Liver (tissue), 9 donors: ENCODE data around the gene NDNF. TPM values are rescaled to one million over a fixed set of nuclear protein-coding genes. Genes with fewer than 3 reads are reported as not detected.

Experiments used
- DNase-seq: peaks from one replicate; pipeline ENCODE4 v3.0.0-alpha.2; 2017; ENCODE audit warnings: low spot score
- H3K27ac ChIP-seq, 2 donors: one replicate each; pipeline ENCODE4 v1.7.0; 2013; ENCODE audit warnings: inconsistent platforms in 2 of 2, low read length in 2 of 2, control low read depth in 1 of 2, low read depth in 1 of 2, mild to moderate bottlenecking in 1 of 2
- H3K27me3 ChIP-seq, 4 donors: one replicate each; pipeline versions ENCODE4 v1.6.1 to v1.7.0; 2013; ENCODE audit warnings: low read length in 3 of 4, inconsistent platforms in 1 of 4, mild to moderate bottlenecking in 1 of 4, moderate library complexity in 1 of 4; ENCODE audit not compliant: control insufficient read depth in 4 of 4, insufficient read depth in 4 of 4
- H3K36me3 ChIP-seq, 4 donors: one replicate each; pipeline versions ENCODE4 v1.6.1 to v1.7.0; 2013; ENCODE audit warnings: low read length in 3 of 4, mild to moderate bottlenecking in 3 of 4, low read depth in 1 of 4, moderate library complexity in 1 of 4; ENCODE audit not compliant: control insufficient read depth in 4 of 4, insufficient read depth in 3 of 4
- H3K4me1 ChIP-seq, 4 donors: one replicate each; pipeline versions ENCODE4 v1.6.1 to v1.7.0; 2013; ENCODE audit warnings: low read length in 3 of 4, mild to moderate bottlenecking in 3 of 4, moderate library complexity in 1 of 4; ENCODE audit not compliant: control insufficient read depth in 4 of 4, insufficient read depth in 4 of 4
- H3K4me3 ChIP-seq, 3 donors: one replicate each; pipeline versions ENCODE4 v1.6.1 to v1.7.0; 2013; ENCODE audit warnings: low read length in 3 of 3, control low read depth in 1 of 3, low read depth in 1 of 3, mild to moderate bottlenecking in 1 of 3
- H3K9ac ChIP-seq, 2 donors: one replicate each; pipeline ENCODE4 v1.7.0; 2013; ENCODE audit warnings: low read length in 2 of 2, mild to moderate bottlenecking in 2 of 2, moderate library complexity in 2 of 2, control low read depth in 1 of 2, low read depth in 1 of 2
- H3K9me3 ChIP-seq, 4 donors: one replicate each; pipeline versions ENCODE4 v1.6.1 to v1.7.0; 2013; ENCODE audit warnings: low read length in 3 of 4; ENCODE audit not compliant: control insufficient read depth in 4 of 4
- FOXA1 ChIP-seq: IDR thresholded peaks from 2 replicates; pipeline ENCODE4 v1.6.1; 2016; ENCODE audit warnings: antibody characterized with exemption
- FOXA2 ChIP-seq: IDR thresholded peaks from 2 replicates; pipeline ENCODE4 v1.6.1; 2016; ENCODE audit warnings: antibody characterized with exemption
- GABPA ChIP-seq, 2 donors: IDR thresholded peaks in 1 of 2; conservative IDR thresholded peaks in 1 of 2; 2 replicates each; pipeline ENCODE4 v1.6.1; 2016; ENCODE audit warnings: antibody characterized with exemption in 2 of 2, mild to moderate bottlenecking in 1 of 2, moderate library complexity in 1 of 2
- HNF4A ChIP-seq, 2 donors: conservative IDR thresholded peaks; 2 replicates each; pipeline ENCODE4 v1.6.1; 2016; ENCODE audit warnings: antibody characterized with exemption in 2 of 2, mild to moderate bottlenecking in 2 of 2
- JUND ChIP-seq, 2 donors: IDR thresholded peaks; 2 replicates each; pipeline ENCODE4 v1.6.1; 2016; ENCODE audit warnings: antibody characterized with exemption in 2 of 2
- NR2F2 ChIP-seq: IDR thresholded peaks from 2 replicates; pipeline ENCODE4 v1.6.1; 2016; ENCODE audit warnings: antibody characterized with exemption
- RAD21 ChIP-seq, 2 donors: IDR thresholded peaks; 2 replicates each; pipeline ENCODE4 v1.6.1; 2016; ENCODE audit warnings: antibody characterized with exemption in 2 of 2, mild to moderate bottlenecking in 2 of 2
- RXRA ChIP-seq, 2 donors: IDR thresholded peaks; 2 replicates each; pipeline ENCODE4 v1.6.1; 2017 to 2018; ENCODE audit warnings: antibody characterized with exemption in 2 of 2, mild to moderate bottlenecking in 1 of 2
- SP1 ChIP-seq: IDR thresholded peaks from 2 replicates; pipeline ENCODE4 v1.6.1; 2018; ENCODE audit warnings: antibody characterized with exemption, mild to moderate bottlenecking
- TAF1 ChIP-seq: conservative IDR thresholded peaks from 2 replicates; pipeline ENCODE4 v1.6.1; 2016; ENCODE audit warnings: antibody characterized with exemption, mild to moderate bottlenecking
- YY1 ChIP-seq: IDR thresholded peaks from 2 replicates; pipeline ENCODE4 v1.6.1; 2016; ENCODE audit warnings: antibody characterized with exemption, mild to moderate bottlenecking
- WGBS: extraction: QIAGEN DNeasy Blood & Tissue Kit; methylation state at CpG from one replicate; pipeline ENCODE4 v1.1.7; 2013; 5-methylcytosine and 5-hydroxymethylcytosine counted together
- polyA plus RNA-seq, 2 donors: library from polyadenylated mRNA; stranded (reverse) in 1 of 2; unstranded in 1 of 2; fragments of 200-250 nt in 1 of 2; fragments of >200 nt in 1 of 2; fragmentation: Nextera tagmentation in 1 of 2; extraction: Ambion mirVana in 1 of 2; gene quantifications; one replicate each; pipeline versions ENCODE4 v1.2.1 to v1.2.3, GENCODE V29; 2013 to 2015
- total RNA-seq, 2 donors: library from RNA; depleted of rRNA; stranded (reverse); fragments of >200 nt; gene quantifications; one replicate each; pipeline ENCODE4 v1.2.3, GENCODE V29; 2014
- TF ChIP-seq, protein P1 (sequence below): IDR thresholded peaks from 2 replicates; pipeline ENCODE4 v1.6.1; 2016; ENCODE audit warnings: antibody characterized with exemption
- TF ChIP-seq, protein P2 (sequence below): IDR thresholded peaks from 2 replicates; pipeline ENCODE4 v1.6.1; 2016; ENCODE audit warnings: antibody characterized with exemption
- TF ChIP-seq, protein P3 (sequence below): IDR thresholded peaks from 2 replicates; pipeline ENCODE4 v1.6.1; 2016; ENCODE audit warnings: antibody characterized with exemption, mild to moderate bottlenecking
- TF ChIP-seq, protein P4 (sequence below): fragments of 150-350 bp; IDR thresholded peaks from 2 replicates; pipeline ENCODE4 v1.5.1; 2017; ENCODE audit warnings: improper control_type of control experiment, low read depth, low read length; ENCODE audit not compliant: missing input control
- TF ChIP-seq, protein P5 (sequence below): IDR thresholded peaks from 2 replicates; pipeline ENCODE4 v1.6.1; 2016; ENCODE audit warnings: antibody characterized with exemption
- donor health status: healthy.
- donor health status: healthy.
- donor health status: healthy.
- donor health status: healthy.
- donor health status: healthy.

The NDNF gene
- total and polyA plus RNA-seq, 4 donors = 0.05 to 0.37 (median 0.13) TPM

DNA sequence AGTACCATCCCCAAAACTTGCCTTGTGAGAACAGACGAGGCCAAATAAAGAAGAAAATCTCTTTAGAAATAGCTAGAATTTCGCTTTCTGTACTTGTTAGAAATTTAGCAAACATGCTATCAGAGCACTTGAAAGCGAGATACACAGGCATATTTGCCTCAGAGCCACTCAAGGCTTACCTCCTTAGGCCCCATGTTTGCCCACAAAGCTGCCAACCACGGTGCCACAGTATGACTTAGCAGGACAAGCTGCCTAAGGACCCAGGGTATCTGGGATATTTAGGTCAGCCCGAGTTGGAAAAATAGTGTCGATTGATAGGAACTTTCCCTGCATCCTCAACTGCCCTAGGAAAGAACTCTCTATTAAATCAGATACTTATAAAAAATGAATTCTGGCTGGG lies 24.2 kb downstream of the NDNF start:
- Histone ChIP-seq H3K36me3 (no peaks in the 10 kb centered on the region), H3K27ac (no peak overlapping the region), H3K4me3 (no peak overlapping the region), H3K27me3 (no peaks in the 10 kb centered on the region), H3K9me3 (no peaks in the 10 kb centered on the region), H3K9ac (no peak overlapping the region), H3K4me1 (no peaks in the 10 kb centered on the region)
- TF ChIP-seq, protein P1, sequence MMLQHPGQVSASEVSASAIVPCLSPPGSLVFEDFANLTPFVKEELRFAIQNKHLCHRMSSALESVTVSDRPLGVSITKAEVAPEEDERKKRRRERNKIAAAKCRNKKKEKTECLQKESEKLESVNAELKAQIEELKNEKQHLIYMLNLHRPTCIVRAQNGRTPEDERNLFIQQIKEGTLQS = no peak
- TF ChIP-seq, protein P2, sequence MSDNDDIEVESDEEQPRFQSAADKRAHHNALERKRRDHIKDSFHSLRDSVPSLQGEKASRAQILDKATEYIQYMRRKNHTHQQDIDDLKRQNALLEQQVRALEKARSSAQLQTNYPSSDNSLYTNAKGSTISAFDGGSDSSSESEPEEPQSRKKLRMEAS = no peak
- WGBS = 83% methylated on average over 6 of the region's 6 CpGs
- DNase-seq = no peak

DNA sequence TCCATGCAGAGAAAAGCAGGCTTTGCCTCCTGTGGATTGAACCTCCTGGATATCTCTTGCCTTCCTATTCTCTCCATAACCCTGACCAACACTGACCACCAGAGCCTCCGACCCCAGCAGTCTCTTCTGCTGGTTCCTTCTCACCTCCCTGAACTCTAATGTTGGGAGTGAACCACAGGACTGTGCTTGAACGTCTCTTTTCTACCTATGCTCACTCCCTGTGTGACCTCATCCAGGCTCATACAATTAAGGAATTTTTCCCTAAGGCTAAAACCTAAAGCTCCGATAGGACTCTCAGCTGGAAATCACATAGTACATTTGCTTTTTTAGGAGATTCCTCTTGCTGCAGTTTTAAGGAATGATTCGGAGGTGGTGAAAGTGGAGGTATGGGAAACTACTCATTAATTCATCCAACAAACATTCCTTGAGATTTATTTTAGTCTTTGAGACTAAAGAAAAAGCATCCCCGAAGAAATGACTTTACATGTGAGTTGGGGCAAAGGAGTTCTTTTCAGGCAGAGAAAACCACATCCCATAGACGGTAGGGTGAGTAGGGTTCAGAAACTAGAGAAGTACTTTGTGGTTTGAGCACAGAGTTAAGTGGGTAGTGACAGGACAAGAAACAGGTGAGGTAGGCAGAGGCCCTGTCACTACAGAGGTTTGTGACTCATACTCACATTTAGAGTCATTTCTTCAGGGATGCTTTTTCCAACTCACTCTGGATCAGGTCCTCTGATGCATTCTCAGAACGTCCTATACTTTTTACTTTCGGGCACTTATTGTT lies 30.8 kb downstream of the NDNF start:
- Histone ChIP-seq H3K4me3 (no peak overlapping the region), H3K4me1 (no peaks in the 10 kb centered on the region), H3K27me3 (no peaks in the 10 kb centered on the region), H3K36me3 (no peaks in the 10 kb centered on the region), H3K9ac (no peak overlapping the region), H3K27ac (no peak overlapping the region), H3K9me3 (no peaks in the 10 kb centered on the region)
- no peak for DNase-seq
- no peak for TF ChIP-seq TAF1
- no peak for TF ChIP-seq GABPA (IDR thresholded peaks at IDR 0.05 in 1 of 2, conservative IDR thresholded peaks at IDR 0.05 in 1 of 2)
- TF ChIP-seq, protein P1 = no peak
- TF ChIP-seq SP1 = no peak
- no peak for TF ChIP-seq YY1
- WGBS = 69% methylated on average over 8 of the region's 8 CpGs

DNA sequence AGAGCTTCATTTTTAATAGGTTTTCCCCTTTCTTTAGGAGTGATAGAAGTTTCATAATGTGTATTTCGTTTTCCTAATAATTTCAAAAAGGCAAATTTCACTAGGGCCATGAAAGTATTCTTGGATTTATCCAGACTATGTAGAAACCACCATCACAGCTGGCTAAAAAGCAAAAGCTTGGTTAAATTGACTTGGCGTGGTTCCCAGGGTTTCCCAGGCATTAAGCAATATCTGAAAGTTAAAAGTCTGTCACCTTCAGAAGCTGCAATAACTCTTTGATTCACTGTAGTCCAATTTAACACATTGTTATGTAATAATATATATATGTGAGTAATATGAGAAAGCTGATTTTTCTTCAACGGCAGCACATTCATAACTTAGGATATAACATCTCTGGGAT lies 38.3 kb downstream of the NDNF start:
- DNase-seq = no peak
- 41% methylated on average over 3 of the region's 3 CpGs for WGBS
- no peak overlapping the region for H3K27ac ChIP-seq

More for the DNA sequence above, 38.3 kb downstream of the NDNF start:
- H3K9ac ChIP-seq = no peak overlapping the region
- TF ChIP-seq RXRA (IDR thresholded peaks at IDR 0.05) = peak in 1 of 2 donors; percentile 44
- TF ChIP-seq JUND (IDR thresholded peaks at IDR 0.05) = no peak
- TF ChIP-seq, protein P3, sequence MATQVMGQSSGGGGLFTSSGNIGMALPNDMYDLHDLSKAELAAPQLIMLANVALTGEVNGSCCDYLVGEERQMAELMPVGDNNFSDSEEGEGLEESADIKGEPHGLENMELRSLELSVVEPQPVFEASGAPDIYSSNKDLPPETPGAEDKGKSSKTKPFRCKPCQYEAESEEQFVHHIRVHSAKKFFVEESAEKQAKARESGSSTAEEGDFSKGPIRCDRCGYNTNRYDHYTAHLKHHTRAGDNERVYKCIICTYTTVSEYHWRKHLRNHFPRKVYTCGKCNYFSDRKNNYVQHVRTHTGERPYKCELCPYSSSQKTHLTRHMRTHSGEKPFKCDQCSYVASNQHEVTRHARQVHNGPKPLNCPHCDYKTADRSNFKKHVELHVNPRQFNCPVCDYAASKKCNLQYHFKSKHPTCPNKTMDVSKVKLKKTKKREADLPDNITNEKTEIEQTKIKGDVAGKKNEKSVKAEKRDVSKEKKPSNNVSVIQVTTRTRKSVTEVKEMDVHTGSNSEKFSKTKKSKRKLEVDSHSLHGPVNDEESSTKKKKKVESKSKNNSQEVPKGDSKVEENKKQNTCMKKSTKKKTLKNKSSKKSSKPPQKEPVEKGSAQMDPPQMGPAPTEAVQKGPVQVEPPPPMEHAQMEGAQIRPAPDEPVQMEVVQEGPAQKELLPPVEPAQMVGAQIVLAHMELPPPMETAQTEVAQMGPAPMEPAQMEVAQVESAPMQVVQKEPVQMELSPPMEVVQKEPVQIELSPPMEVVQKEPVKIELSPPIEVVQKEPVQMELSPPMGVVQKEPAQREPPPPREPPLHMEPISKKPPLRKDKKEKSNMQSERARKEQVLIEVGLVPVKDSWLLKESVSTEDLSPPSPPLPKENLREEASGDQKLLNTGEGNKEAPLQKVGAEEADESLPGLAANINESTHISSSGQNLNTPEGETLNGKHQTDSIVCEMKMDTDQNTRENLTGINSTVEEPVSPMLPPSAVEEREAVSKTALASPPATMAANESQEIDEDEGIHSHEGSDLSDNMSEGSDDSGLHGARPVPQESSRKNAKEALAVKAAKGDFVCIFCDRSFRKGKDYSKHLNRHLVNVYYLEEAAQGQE = no peak
- TF ChIP-seq, protein P4, sequence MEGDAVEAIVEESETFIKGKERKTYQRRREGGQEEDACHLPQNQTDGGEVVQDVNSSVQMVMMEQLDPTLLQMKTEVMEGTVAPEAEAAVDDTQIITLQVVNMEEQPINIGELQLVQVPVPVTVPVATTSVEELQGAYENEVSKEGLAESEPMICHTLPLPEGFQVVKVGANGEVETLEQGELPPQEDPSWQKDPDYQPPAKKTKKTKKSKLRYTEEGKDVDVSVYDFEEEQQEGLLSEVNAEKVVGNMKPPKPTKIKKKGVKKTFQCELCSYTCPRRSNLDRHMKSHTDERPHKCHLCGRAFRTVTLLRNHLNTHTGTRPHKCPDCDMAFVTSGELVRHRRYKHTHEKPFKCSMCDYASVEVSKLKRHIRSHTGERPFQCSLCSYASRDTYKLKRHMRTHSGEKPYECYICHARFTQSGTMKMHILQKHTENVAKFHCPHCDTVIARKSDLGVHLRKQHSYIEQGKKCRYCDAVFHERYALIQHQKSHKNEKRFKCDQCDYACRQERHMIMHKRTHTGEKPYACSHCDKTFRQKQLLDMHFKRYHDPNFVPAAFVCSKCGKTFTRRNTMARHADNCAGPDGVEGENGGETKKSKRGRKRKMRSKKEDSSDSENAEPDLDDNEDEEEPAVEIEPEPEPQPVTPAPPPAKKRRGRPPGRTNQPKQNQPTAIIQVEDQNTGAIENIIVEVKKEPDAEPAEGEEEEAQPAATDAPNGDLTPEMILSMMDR = no peak
- TF ChIP-seq FOXA2 = no peak
- no peak for TF ChIP-seq RAD21 (IDR thresholded peaks at IDR 0.05)
- no peak for TF ChIP-seq FOXA1
- TF ChIP-seq HNF4A (conservative IDR thresholded peaks at IDR 0.05) = peak; percentile 21 to 67
- TF ChIP-seq, protein P1 = no peak
- TF ChIP-seq, protein P5, sequence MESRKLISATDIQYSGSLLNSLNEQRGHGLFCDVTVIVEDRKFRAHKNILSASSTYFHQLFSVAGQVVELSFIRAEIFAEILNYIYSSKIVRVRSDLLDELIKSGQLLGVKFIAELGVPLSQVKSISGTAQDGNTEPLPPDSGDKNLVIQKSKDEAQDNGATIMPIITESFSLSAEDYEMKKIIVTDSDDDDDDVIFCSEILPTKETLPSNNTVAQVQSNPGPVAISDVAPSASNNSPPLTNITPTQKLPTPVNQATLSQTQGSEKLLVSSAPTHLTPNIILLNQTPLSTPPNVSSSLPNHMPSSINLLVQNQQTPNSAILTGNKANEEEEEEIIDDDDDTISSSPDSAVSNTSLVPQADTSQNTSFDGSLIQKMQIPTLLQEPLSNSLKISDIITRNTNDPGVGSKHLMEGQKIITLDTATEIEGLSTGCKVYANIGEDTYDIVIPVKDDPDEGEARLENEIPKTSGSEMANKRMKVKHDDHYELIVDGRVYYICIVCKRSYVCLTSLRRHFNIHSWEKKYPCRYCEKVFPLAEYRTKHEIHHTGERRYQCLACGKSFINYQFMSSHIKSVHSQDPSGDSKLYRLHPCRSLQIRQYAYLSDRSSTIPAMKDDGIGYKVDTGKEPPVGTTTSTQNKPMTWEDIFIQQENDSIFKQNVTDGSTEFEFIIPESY = no peak
- TF ChIP-seq YY1 = peak; percentile 64
- no peak for TF ChIP-seq SP1
- TF ChIP-seq NR2F2 = no peak
- no peak for TF ChIP-seq GABPA (IDR thresholded peaks at IDR 0.05 in 1 of 2, conservative IDR thresholded peaks at IDR 0.05 in 1 of 2)
- no peak for TF ChIP-seq TAF1
- H3K4me1 ChIP-seq = peaks cover 0 to 20% (median 11%) of the 10 kb centered on the region in 4 donors
- no peaks in the 10 kb centered on the region for H3K9me3 ChIP-seq
- no peaks in the 10 kb centered on the region for H3K27me3 ChIP-seq
- no peaks in the 10 kb centered on the region for H3K36me3 ChIP-seq
- no peak overlapping the region for H3K4me3 ChIP-seq
